Bronchial epithelial cell (primary cell): ENCODE results near the gene ZSWIM4. TPM values are rescaled to one million over a fixed set of nuclear protein-coding genes. Genes with fewer than 3 reads are reported as not detected.

Experiments
- DNase-seq: peaks from one replicate; pipeline ENCODE4 v3.0.0-alpha.2; 2010; ENCODE audit warnings: low read depth
- FAIRE-seq: peaks from 2 replicates; lab custom pipeline; 2011; peaks lifted over from hg19 to GRCh38; lab: Jason Lieb, UNC
- H3K27me3 ChIP-seq: 2 replicates; pipeline ENCODE4 v1.5.1; 2011; ENCODE audit warnings: low read length; ENCODE audit not compliant: control insufficient read depth, insufficient read depth
- H3K36me3 ChIP-seq: 2 replicates; pipeline ENCODE4 v1.5.1; 2011; ENCODE audit warnings: low read length; ENCODE audit not compliant: control insufficient read depth, insufficient read depth
- H3K4me3 ChIP-seq: 2 replicates; pipeline ENCODE4 v1.5.1; 2011; ENCODE audit warnings: mild to moderate bottlenecking, low read depth, low read length, control low read depth
- total RNA-seq: library from RNA; depleted of rRNA; stranded (reverse); fragments of >200 nt; gene quantifications from 2 replicates; pipeline ENCODE4 v1.2.1, GENCODE V29; 2014
- TF ChIP-seq, protein P1 (sequence below): IDR thresholded peaks from 2 replicates; pipeline ENCODE4 v1.5.1; 2011; ENCODE audit warnings: mild to moderate bottlenecking, moderate library complexity, low read length, control low read depth, inconsistent platforms; ENCODE audit not compliant: insufficient read depth, severe bottlenecking

The ZSWIM4 gene
- total RNA-seq, 1 donor from 2014 or later: 3.2 TPM

DNA sequence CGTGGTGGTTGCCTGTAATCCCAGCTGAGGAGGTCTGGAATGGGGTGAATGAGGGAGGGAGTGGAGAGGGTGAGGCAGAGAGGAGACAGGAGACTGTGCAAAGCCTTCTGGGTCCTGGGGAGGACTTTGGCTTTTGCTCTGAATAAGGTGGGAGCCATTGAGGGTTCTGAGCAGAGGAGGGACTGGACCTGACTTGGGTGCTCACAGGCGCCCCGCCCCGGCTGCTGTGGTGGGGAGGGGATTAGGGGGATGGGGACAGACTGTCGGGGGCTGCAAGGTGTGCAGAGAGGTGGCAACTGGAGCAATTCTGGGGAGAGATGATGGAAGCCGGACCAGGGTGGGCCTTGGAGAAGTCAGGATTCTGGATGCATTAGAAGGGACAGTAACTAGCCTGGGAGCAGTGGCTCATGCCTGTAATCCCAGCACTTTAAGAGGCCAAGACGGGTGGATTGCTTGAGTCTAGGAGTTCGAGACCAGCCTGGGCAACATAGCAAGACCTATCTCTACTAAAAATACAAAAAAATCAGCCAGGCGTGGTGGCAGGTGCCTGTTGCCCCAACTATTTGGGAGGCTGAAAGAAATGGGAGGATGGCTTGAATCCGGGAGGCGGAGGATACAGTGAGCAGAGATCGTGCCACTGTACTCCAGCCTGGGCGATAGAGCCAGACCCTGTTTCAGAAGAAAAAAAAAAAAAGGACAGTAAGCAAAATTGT, 65.6 kb downstream of the ZSWIM4 start:
- Histone ChIP-seq H3K36me3 (no peaks in the 10 kb centered on the region), H3K27me3 (no peaks in the 10 kb centered on the region), H3K4me3 (no peak overlapping the region)
- FAIRE-seq: no peak
- no peak for DNase-seq
- TF ChIP-seq, protein P1, sequence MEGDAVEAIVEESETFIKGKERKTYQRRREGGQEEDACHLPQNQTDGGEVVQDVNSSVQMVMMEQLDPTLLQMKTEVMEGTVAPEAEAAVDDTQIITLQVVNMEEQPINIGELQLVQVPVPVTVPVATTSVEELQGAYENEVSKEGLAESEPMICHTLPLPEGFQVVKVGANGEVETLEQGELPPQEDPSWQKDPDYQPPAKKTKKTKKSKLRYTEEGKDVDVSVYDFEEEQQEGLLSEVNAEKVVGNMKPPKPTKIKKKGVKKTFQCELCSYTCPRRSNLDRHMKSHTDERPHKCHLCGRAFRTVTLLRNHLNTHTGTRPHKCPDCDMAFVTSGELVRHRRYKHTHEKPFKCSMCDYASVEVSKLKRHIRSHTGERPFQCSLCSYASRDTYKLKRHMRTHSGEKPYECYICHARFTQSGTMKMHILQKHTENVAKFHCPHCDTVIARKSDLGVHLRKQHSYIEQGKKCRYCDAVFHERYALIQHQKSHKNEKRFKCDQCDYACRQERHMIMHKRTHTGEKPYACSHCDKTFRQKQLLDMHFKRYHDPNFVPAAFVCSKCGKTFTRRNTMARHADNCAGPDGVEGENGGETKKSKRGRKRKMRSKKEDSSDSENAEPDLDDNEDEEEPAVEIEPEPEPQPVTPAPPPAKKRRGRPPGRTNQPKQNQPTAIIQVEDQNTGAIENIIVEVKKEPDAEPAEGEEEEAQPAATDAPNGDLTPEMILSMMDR: no peak

DNA sequence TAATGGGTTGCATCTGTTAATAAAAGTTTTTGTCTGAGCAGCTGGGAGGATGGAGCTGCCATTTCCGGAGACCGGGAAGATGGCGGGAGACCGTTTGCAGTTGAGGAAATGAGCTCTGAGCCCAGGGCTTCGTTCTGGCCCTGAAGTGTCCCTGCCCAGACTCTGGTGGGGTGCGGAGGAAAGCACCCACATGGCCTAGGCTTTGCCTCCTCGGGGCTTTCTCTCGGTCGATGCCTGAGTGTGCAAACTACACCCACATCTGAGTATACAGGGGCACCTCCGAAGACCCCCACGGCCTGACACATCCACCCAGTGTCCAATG, 66.1 kb downstream of the ZSWIM4 start:
- FAIRE-seq (no peak), DNase-seq (no peak)
- Histone ChIP-seq H3K27me3 (peaks cover 5% of the 10 kb centered on the region), H3K4me3 (no peak overlapping the region), H3K36me3 (no peaks in the 10 kb centered on the region)
- TF ChIP-seq, protein P1: no peak

DNA sequence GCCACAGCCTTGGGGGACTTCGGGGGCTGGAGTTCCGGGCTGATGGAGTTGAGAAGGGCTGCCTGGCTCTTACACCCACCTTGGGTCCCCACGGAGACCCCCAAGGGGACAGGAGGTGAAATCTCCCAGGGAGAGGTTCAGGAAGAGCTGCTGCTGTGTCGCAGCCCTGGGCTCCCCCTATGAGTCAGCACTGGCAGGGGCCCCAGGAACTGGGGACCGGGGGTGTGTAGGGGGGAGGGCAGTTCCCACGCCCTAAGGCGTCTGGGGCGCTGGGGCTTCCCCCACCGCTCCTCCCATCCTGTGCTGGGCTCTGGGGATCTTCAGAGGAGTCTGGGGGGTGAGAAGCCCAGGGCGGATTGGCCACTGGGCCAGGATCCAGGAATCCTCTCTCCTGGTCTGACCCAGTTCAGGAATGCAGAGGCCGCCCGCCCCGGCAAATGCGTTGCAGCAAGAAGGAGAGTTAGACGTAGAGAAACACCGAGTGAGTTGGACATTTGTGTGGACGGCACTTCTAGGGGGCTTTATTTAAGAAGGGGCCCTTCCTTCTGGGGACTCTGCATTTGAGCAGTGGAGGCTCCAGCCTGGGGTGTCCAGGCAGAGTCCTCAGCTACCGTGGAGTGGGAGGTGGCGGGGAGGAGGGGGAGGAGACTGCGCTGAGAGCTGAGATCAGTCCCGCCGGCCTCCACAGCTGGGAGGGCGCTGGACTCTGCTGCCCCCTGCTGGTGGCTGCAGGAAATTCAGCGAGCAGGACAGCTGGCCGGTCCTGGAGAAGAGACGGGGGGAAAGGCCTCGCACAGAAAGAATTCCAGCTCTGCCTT, 66.7 kb downstream of the ZSWIM4 start:
- H3K27me3 ChIP-seq: peaks cover 7% of the 10 kb centered on the region
- FAIRE-seq (no peak), DNase-seq (peak; percentile 78)
- no peaks in the 10 kb centered on the region for H3K36me3 ChIP-seq
- peak overlapping the region; percentile 45 for H3K4me3 ChIP-seq
- TF ChIP-seq, protein P1: peak; percentile 93

DNA sequence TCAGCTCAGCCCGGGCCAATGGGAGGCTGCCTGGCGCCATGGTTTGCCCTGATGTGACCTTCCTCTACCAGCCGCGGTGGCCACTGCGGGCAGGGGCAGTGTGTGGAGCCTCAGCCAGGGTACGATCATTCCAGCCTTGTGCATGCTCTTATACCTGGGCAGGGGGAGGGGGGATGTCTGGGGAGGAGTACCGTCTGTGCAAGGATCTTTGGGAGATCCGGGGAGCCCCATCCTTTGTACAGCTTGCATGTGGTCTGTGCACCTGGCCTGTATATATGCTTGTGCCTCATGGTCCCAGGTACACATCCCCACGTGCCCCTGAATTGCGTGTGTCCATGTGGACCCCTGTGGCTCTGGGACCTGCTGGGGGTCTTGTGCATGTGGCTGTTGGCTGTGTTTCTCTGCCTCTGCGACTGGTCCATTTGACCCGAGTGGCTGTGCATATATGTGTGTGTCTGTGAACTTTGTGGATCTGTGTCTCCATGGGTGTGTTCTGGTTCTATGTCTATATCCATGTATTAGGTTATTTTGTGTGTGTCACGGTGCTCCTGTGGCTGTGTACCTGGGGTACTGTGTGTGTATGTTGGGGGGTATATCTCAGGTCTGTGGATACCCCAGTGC, 68.9 kb downstream of the ZSWIM4 start:
- H3K4me3 ChIP-seq: no peak overlapping the region
- DNase-seq: no peak
- H3K36me3 ChIP-seq: no peaks in the 10 kb centered on the region
- no peak for FAIRE-seq
- TF ChIP-seq, protein P1: no peak
- peaks cover 7% of the 10 kb centered on the region for H3K27me3 ChIP-seq

DNA sequence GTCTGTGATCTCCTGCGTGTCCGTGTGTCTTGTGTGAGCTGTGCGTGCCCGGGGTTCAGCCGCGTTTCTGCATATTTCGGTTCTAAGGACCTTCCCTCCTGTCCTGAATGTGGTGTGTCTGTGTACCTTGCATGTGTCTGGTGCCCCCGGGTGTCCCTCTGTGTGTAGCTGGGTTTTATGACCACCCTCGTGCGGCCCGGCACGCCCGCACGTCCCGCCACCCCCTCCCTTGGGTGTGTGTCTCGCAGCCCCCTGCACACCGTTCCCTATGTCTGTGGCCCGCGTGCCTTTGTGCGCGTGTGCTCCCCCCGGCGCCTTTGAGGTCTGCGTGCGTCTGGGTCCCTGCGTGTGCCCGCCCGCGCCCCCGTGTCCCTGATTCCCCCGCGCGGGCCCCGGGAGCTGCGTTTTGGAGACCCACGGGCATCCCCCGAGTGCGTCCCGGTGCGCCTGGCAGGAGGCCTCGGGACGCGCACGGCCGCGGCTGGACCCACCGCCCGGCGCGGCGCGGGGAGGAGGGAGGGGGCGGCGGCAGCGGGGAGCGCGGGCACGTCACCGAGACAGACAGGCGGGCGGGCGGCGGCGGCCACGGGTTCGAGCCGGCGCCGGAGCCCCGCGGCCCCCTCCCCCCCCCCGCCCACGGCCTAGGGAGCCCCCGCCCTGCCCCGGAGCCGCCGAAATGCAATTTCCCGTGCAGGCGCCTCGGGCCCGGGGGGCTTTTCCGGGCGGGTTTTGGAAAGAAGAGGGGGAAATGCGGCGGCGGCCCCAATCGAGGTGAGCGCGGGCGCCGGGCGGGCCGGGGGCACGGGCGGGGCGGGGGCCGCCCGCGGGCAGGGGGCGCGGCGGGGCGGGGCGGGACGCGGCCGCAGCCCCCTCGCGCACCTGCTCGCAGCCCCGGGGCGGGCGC, 69.7 kb downstream of the ZSWIM4 start:
- DNase-seq (no peak), FAIRE-seq (no peak)
- Histone ChIP-seq H3K4me3 (peak overlapping the region; percentile 37), H3K36me3 (no peaks in the 10 kb centered on the region), H3K27me3 (peaks cover 7% of the 10 kb centered on the region)
- TF ChIP-seq, protein P1: no peak
